HEK293T (cell line): Measurements from ENCODE around the gene PTPRQ.

Experiments used
- ARNT ChIP-seq: fragments of 450-650 bp; IDR thresholded peaks from 2 replicates; pipeline ENCODE4 v1.6.1; 2017; ENCODE audit warnings: mild to moderate bottlenecking
- BHLHE40 ChIP-seq: fragments of 450-650 bp; IDR thresholded peaks from 2 replicates; pipeline ENCODE4 v1.6.1; 2016; ENCODE audit warnings: mild to moderate bottlenecking, moderate library complexity, borderline replicate concordance
- CTBP1 ChIP-seq: fragments of 450-650 bp; IDR thresholded peaks from 2 replicates; pipeline ENCODE4 v1.6.1; 2016; ENCODE audit warnings: borderline replicate concordance
- ELF4 ChIP-seq: fragments of 450-650 bp; IDR thresholded peaks from 2 replicates; pipeline ENCODE4 v1.6.1; 2017; ENCODE audit warnings: antibody characterized with exemption
- FOXA1 ChIP-seq: fragments of 450-650 bp; IDR thresholded peaks from 2 replicates; pipeline ENCODE4 v1.6.1; 2016; ENCODE audit warnings: mild to moderate bottlenecking
- FOXM1 ChIP-seq: fragments of 450-650 bp; IDR thresholded peaks from 2 replicates; pipeline ENCODE4 v1.6.1; 2017; ENCODE audit warnings: mild to moderate bottlenecking, borderline replicate concordance
- HDGF ChIP-seq: fragments of 450-650 bp; IDR thresholded peaks from 2 replicates; pipeline ENCODE4 v1.6.1; 2017; ENCODE audit warnings: antibody characterized with exemption, borderline replicate concordance
- L3MBTL2 ChIP-seq: fragments of 450-650 bp; conservative IDR thresholded peaks from 2 replicates; pipeline ENCODE4 v1.6.1; 2016; ENCODE audit warnings: mild to moderate bottlenecking
- LEF1 ChIP-seq: fragments of 450-650 bp; IDR thresholded peaks from 2 replicates; pipeline ENCODE4 v1.6.1; 2017; ENCODE audit warnings: mild to moderate bottlenecking, borderline replicate concordance
- PKNOX1 ChIP-seq: fragments of 450-650 bp; IDR thresholded peaks from 2 replicates; pipeline ENCODE4 v1.6.1; 2016
- SUZ12 ChIP-seq: fragments of 450-650 bp; IDR thresholded peaks from 2 replicates; pipeline ENCODE4 v1.6.1; 2016; ENCODE audit warnings: mild to moderate bottlenecking
- TARDBP ChIP-seq: fragments of 450-650 bp; IDR thresholded peaks from 2 replicates; pipeline ENCODE4 v1.6.1; 2016
- ZNF384 ChIP-seq: fragments of 450-650 bp; IDR thresholded peaks from 2 replicates; pipeline ENCODE4 v1.6.1; 2016

- TF ChIP-seq FOXA1: no peak
- no peak for TF ChIP-seq ZNF384
- no peak for TF ChIP-seq TARDBP
- TF ChIP-seq ELF4: no peak
- no peak for TF ChIP-seq LEF1
- TF ChIP-seq PKNOX1: no peak
- TF ChIP-seq ARNT: no peak
- TF ChIP-seq HDGF: no peak
- TF ChIP-seq BHLHE40: no peak
- TF ChIP-seq FOXM1: no peak
- no peak for TF ChIP-seq L3MBTL2
- TF ChIP-seq CTBP1: no peak
- TF ChIP-seq SUZ12: no peak
These were observed 248.1 kb downstream of the PTPRQ start for GRCh38 chr12:80692114-80692513.
